Islet precursor cell (in vitro differentiated cells): ENCODE results near the gene PARD3B.
"Not testable (repeated sequence)": the region's sequence is repeated elsewhere in the genome, so short reads cannot be mapped to it uniquely, and the experiment has no call there.

Experiments
- DNase-seq: peaks from one replicate; pipeline ENCODE4 v3.0.0-alpha.2; 2018

The PARD3B gene

DNA sequence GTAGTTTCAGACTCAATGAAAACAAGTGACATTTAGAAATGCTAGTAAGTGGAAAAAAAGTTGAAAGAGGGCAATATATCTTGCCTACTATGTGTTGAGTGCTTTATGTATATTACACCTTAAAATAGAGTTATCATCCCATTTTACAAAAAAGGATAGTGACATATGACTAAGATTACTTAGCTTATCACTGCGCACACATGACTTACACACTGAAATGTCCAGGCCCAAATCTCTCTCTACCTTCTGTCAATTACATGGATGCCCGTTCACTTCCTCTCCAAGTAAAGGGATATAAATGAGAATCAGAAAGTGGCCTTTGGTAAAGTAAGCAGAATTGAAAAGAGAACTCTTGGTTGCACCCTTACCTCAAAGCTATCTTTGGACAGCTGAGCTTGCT is 3.6 kb upstream of the PARD3B start:
- DNase-seq = no peak

- no peak for DNase-seq
These were observed 2.2 kb upstream of the PARD3B start for GRCh38 chr2:204542982-204543608.

GRCh38 chr2:204545861-204546735 is 823 bp downstream of the PARD3B start:
- peak; percentile 58 for DNase-seq

DNA sequence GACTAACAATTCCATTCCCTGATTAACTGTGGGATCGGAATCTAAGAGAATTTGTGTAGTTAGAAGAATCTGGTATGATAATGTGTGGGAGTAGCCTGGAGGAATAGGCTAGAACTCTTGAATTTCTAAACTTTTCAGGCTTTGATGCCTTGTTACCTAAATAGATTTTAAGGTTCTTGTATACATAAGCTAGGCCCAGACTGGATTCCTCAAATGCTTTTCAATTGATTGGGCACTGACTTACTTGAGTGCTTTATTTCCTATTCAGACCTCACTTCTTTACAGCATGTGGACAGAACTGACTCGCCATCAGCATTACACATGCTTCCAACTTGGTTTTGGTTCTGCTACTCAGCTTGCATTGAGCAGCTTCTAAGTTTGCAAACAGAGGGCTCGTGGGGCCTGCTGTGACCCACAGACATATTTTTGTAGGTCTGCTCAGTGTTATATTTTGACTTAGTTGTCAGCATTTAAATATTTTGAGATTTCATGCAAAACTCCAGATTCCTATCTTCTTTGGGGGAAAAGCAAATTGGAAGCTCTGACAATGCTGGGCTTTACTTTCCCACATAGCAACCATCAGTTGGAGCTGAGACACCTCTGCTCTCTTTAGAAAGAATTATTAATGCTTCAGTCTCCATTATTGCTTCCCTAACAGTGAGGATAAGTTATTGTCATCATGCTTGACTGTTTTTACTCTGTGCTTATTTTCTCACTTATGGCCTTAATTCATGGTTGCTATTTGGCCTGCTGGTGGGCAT is 5.7 kb downstream of the PARD3B start:
- DNase-seq = no peak

DNA sequence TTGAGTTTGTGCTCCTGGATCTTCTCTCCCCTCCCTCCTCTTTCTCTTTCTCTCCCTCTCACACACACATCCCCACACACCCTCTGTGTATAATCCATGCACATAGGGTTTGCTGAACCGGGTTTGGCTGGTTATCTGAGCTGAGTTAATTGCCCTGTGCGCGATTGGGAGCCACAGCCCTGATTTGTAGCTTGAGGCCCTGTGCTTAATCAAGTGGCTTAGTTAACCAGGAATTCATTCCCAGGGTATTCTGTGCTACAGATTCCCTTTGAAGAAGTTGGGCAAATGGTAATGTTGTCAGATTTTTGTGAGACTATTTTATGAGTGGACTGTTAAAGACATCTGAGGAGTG is 6.2 kb downstream of the PARD3B start:
- DNase-seq = peak; percentile 61

DNA sequence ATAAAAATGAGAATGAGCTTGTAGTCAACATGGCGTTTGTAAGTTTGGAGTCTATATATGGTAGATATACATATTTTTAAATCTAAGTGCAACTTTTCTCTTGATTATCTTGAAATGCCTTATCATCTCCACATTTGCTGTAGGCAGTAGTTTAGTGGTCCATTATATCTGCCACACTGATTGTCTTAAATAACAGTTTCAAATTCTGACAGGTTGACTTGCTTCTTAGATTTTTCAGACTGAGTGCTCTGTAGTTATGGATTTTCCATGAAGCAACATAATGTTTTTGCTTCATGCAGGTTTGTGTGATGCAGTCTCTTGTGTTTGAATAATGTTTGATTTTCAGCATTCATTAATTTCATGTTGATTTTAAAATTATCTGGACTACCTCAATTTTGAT is 12.3 kb downstream of the PARD3B start:
- no peak for DNase-seq

DNA sequence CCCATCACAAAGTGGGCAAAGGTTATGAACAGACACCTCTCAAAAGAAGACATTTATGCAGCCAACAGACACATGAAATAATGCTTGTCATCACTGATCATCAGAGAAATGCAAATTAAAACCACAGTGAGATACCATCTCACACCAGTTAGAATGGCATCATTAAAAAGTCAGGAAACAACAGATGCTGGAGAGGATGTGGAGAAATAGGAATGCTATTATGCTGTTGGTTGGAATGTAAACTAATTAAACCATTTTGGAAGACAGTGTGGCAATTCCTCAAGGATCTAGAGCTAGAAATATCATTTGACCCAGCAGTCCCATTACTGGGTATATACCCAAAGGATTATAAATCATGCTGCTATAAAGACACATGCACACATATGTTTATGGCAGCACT is 14.1 kb downstream of the PARD3B start:
- DNase-seq = not testable (repeated sequence)

DNA sequence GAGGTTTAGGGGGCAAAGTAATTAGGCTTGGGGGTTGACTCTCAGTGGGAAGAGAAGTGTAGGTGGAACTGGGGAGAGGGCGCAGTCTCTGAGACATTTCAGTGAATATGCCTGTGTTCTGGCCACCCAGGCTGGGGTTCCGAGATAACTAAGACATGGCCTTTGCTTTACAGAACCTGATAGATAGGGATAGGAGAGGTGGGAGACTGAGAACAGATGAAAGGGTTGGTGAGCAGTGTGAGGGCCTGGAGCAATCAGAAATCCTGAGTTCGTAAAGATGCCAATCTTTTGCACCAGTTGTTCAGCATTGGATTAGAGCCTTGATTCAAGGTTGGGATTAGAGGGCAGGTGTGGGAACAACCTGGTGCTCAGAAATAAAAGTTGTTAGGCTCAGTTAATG is 15.6 kb downstream of the PARD3B start:
- DNase-seq = no peak

GRCh38 chr2:204561771-204562170 is 16.5 kb downstream of the PARD3B start:
- no peak for DNase-seq

DNA sequence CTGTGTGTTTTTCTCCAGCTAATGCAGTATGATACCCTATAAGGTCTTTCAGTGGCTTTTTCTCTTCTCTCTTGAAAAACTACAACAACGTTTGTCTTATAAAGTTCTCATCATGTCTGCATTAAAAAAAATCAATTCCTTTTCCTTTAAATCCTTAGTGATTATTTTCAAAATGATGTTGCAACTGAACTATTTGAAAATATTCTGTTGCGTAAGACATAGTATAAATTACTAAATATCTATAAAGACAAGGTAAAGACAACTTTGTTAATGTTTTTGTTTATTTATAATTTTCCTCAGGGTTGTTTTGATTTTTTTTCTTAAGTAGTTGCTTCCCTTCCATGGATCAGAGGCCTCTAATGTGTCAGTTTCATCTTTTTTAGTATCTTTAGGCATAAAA is 21.2 kb downstream of the PARD3B start:
- no peak for DNase-seq

- DNase-seq = no peak
These were observed 25.1 kb downstream of the PARD3B start for GRCh38 chr2:204570421-204570820.

DNA sequence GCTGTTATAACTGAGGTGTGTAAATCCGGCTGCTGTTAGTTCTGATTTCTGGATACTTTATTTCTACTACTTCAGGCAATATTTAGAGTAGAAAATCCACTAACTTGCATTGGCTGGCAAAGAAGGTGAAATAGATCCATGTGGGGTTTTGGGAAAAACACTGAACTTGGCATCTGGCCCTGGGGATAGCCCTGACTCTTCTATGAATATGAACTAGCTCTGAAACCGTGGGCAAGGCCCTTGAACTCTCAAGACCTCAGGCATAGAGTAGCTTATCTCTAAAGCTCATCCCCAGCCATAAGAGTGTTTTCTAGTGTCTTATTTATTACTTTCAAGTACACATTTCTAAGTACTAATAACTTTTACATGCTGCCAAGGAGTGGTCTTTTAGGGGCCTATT is 25.8 kb downstream of the PARD3B start:
- DNase-seq = no peak

- no peak for DNase-seq
These were observed 26.6 kb downstream of the PARD3B start for GRCh38 chr2:204571911-204572310.

GRCh38 chr2:204573221-204573620 is 27.9 kb downstream of the PARD3B start:
- no peak for DNase-seq

- no peak for DNase-seq
These were observed 29.2 kb downstream of the PARD3B start for GRCh38 chr2:204574486-204574885.

- no peak for DNase-seq
These were observed 30.2 kb downstream of the PARD3B start for GRCh38 chr2:204575463-204575862.

DNA sequence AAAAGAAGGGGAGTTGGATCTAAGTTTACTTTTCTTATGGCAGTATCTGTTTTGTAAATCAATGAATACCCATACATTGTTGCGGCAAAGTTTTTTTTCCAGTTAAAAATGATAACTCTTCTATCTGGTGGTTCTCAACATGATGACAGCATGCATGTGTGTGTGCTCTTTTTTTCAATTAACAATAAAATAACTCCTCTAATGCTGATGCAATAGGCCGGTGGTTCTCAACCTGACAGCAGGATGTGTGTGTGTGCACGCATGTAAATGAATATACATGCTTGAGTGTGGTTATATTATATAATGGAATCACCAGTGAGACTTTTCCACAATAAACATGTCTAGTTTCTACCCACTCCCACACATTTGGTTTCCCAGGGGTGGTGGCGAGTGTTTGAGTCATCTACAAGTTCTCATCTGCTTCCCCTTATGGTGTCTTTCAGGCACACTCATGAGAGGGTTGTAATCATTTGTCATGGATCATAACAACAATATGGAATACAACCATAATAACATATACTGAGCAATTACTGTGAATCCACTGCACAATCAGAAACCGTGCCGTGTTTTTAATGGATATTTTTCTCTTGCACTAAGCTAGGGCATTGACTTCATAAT is 31.2 kb downstream of the PARD3B start:
- no peak for DNase-seq

GRCh38 chr2:204578928-204579598 is 33.8 kb downstream of the PARD3B start:
- no peak for DNase-seq

- DNase-seq = no peak
These were observed 36.7 kb downstream of the PARD3B start for GRCh38 chr2:204581946-204582345.

- DNase-seq = no peak
These were observed 38.5 kb downstream of the PARD3B start for GRCh38 chr2:204583773-204584172.

DNA sequence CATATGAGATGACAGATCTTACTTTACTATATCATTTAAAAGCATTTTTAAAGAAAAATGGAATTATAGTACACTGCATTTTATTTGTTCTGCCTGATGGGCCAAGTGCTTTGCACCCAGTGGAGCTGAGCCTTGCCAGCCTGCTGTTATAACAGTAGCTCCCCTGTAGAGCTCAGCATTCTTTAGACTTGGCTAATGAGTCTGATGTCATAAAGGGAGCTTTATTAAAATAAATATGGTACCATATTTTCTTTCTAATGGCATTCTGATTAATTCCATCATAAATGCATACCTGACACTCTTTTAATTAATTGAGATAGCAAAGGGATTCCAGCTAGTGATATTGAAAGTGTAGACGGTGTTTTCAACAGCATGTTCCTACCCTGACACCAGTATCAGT is 40.7 kb downstream of the PARD3B start:
- no peak for DNase-seq

GRCh38 chr2:204586444-204587180 is 41.3 kb downstream of the PARD3B start:
- DNase-seq = no peak
